WTC11 (cell line): Measurements from ENCODE around the gene ISG20. TPM values are rescaled to one million over a fixed set of nuclear protein-coding genes. Genes with fewer than 3 reads are reported as not detected.

ENCODE experiments used
- ATAC-seq: fragments of 200-7000 bp; cut with Tn5 transposase; 2 replicates; pipeline ENCODE4 v1.10.0; 2021; ENCODE audit warnings: mild to moderate bottlenecking, moderate library complexity
- CTCF ChIA-PET: fragments of 300-600 bp; sonication (Branson Sonifier 250); formaldehyde crosslinking; loops from one replicate; lab custom pipeline; 2021; ENCODE audit warnings: antibody characterized with exemption; lab: Charles Lee
- POLR2A ChIA-PET: fragments of 350-600 bp; sonication (Branson Sonifier 250); formaldehyde crosslinking; loops from one replicate; lab custom pipeline; 2021; ENCODE audit warnings: antibody characterized with exemption; lab: Charles Lee
- DNase-seq: peaks from one replicate; pipeline ENCODE4 v3.0.0; 2021; ENCODE audit warnings: low spot score
- H3K27ac Mint-ChIP-seq: 2 replicates; pipeline ENCODE4 v1.8.0; 2021; ENCODE audit warnings: mixed read lengths
- H3K27me3 Mint-ChIP-seq: 2 replicates; pipeline ENCODE4 v1.8.0; 2021; ENCODE audit warnings: low read depth, mild to moderate bottlenecking, moderate library complexity, mixed read lengths
- H3K36me3 Mint-ChIP-seq: 2 replicates; pipeline ENCODE4 v1.8.0; 2021; ENCODE audit warnings: mixed read lengths
- H3K4me1 Mint-ChIP-seq: 2 replicates; pipeline ENCODE4 v1.8.0; 2022; ENCODE audit warnings: mixed read lengths
- H3K4me3 Mint-ChIP-seq: 2 replicates; pipeline ENCODE4 v1.8.0; 2021; ENCODE audit warnings: mild to moderate bottlenecking, moderate library complexity, mixed read lengths
- H3K9me3 Mint-ChIP-seq: 2 replicates; pipeline ENCODE4 v1.8.0; 2021; ENCODE audit warnings: mixed read lengths
- CREB1 ChIP-seq: sonication (generic); formaldehyde crosslinking; IDR thresholded peaks from 2 replicates; pipeline ENCODE4 v1.8.0; 2023; ENCODE audit warnings: mild to moderate bottlenecking, missing genetic modification reagents
- ETV6 ChIP-seq: sonication (generic); formaldehyde crosslinking; IDR thresholded peaks from 2 replicates; pipeline ENCODE4 v1.8.1; 2022; ENCODE audit warnings: mild to moderate bottlenecking, missing genetic modification reagents
- FOXK1 ChIP-seq: sonication (generic); formaldehyde crosslinking; IDR thresholded peaks from 2 replicates; pipeline ENCODE4 v1.8.0; 2022; ENCODE audit warnings: mild to moderate bottlenecking, moderate library complexity, missing genetic modification reagents
- FOXP1 ChIP-seq: sonication (generic); formaldehyde crosslinking; IDR thresholded peaks from 2 replicates; pipeline ENCODE4 v1.8.0; 2022; ENCODE audit warnings: missing genetic modification reagents, mild to moderate bottlenecking, moderate library complexity, borderline replicate concordance
- HMGA2 ChIP-seq: fragments of 250-450 bp; sonication (Bioruptor Pico); IDR thresholded peaks from 2 replicates; pipeline ENCODE4 v1.4.0; 2021; ENCODE audit warnings: mild to moderate bottlenecking, moderate library complexity
- JUN ChIP-seq: sonication (generic); formaldehyde crosslinking; IDR thresholded peaks from 2 replicates; pipeline ENCODE4 v1.8.0; 2023; ENCODE audit warnings: mild to moderate bottlenecking, missing genetic modification reagents
- KAT7 ChIP-seq: sonication (generic); formaldehyde crosslinking; IDR thresholded peaks from 2 replicates; pipeline ENCODE4 v1.8.1; 2023; ENCODE audit warnings: missing genetic modification reagents, mild to moderate bottlenecking, borderline replicate concordance
- ZNF232 ChIP-seq: sonication (generic); formaldehyde crosslinking; IDR thresholded peaks from 2 replicates; pipeline ENCODE4 v1.8.0; 2022; ENCODE audit warnings: mild to moderate bottlenecking, missing genetic modification reagents
- ZNF317 ChIP-seq: sonication (generic); formaldehyde crosslinking; IDR thresholded peaks from 2 replicates; pipeline ENCODE4 v1.8.1; 2023; ENCODE audit warnings: low read depth, mild to moderate bottlenecking, moderate library complexity, missing genetic modification reagents, borderline replicate concordance
- total RNA-seq: library from RNA; stranded (reverse); gene quantifications from 3 replicates; pipeline ENCODE4 v1.2.3, GENCODE V29; 2021
- TF ChIP-seq, protein P1 (sequence below): sonication (generic); formaldehyde crosslinking; IDR thresholded peaks from 2 replicates; pipeline ENCODE4 v1.8.0; 2022; ENCODE audit warnings: mild to moderate bottlenecking, missing genetic modification reagents
- TF ChIP-seq, protein P2 (sequence below): fragments of 250-450 bp; sonication (Bioruptor Pico); IDR thresholded peaks from 2 replicates; pipeline ENCODE4 v1.8.0; 2021; ENCODE audit warnings: mild to moderate bottlenecking
- TF ChIP-seq, protein P3 (sequence below): sonication (generic); formaldehyde crosslinking; IDR thresholded peaks from 2 replicates; pipeline ENCODE4 v1.8.1; 2023; ENCODE audit warnings: mild to moderate bottlenecking, missing genetic modification reagents
- TF ChIP-seq, protein P4 (sequence below): sonication (generic); formaldehyde crosslinking; IDR thresholded peaks from 2 replicates; pipeline ENCODE4 v1.8.0; 2022; ENCODE audit warnings: missing genetic modification reagents
- TF ChIP-seq, protein P5 (sequence below): sonication (generic); formaldehyde crosslinking; IDR thresholded peaks from 2 replicates; pipeline ENCODE4 v1.8.1; 2023; ENCODE audit warnings: mild to moderate bottlenecking, missing genetic modification reagents, moderate library complexity
- TF ChIP-seq, protein P6 (sequence below): sonication (generic); formaldehyde crosslinking; IDR thresholded peaks from 2 replicates; pipeline ENCODE4 v1.8.0; 2023; ENCODE audit warnings: missing genetic modification reagents
- TF ChIP-seq, protein P7 (sequence below): fragments of 250-450 bp; sonication (Bioruptor Pico); conservative IDR thresholded peaks from 2 replicates; pipeline ENCODE4 v1.9.0; 2021; ENCODE audit warnings: mild to moderate bottlenecking
- TF ChIP-seq, protein P8 (sequence below): sonication (generic); formaldehyde crosslinking; conservative IDR thresholded peaks from 2 replicates; pipeline ENCODE4 v1.8.1; 2023; ENCODE audit warnings: mild to moderate bottlenecking, low read depth, missing genetic modification reagents, moderate library complexity

The ISG20 gene
- total RNA-seq, 1 experiment from 2014 or later, result 5.6 TPM

DNA sequence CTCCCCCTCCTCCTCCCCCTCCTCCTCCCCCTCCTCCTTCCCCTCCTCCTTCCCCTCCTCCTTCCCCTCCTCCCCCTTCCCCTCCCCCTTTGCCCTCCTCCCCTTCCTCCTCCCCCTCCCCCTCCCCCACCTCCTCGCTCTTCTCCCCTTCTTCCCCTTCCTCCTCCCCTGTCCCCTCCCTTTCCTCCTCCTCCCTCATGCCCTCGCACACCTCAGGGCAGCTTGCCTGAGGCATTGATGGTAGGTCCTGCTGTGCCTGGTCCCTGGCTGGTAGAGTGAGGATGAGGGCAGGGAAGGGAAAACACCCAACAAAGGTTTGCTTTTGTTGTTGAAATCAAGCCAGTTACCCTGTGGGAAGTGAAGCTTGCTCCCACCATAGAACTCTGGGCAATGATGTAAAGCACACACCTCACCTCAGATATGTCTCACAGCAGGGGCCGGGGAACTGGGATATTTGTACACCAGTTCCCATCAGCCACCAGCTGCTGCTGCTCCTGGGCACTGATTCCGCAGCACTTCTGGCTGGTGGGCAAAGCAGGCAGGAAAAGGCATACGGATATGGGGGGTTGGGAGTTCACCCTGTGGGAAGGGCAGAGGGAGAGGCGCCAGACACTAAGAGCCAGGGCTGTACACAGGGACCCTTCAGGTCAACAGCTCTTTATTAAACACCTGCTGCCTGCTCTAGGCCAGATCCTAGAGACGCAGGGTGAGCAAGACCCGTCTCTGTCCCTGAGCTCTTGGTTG, 13.8 kb downstream of the ISG20 start (continued):
- TF ChIP-seq, protein P1, sequence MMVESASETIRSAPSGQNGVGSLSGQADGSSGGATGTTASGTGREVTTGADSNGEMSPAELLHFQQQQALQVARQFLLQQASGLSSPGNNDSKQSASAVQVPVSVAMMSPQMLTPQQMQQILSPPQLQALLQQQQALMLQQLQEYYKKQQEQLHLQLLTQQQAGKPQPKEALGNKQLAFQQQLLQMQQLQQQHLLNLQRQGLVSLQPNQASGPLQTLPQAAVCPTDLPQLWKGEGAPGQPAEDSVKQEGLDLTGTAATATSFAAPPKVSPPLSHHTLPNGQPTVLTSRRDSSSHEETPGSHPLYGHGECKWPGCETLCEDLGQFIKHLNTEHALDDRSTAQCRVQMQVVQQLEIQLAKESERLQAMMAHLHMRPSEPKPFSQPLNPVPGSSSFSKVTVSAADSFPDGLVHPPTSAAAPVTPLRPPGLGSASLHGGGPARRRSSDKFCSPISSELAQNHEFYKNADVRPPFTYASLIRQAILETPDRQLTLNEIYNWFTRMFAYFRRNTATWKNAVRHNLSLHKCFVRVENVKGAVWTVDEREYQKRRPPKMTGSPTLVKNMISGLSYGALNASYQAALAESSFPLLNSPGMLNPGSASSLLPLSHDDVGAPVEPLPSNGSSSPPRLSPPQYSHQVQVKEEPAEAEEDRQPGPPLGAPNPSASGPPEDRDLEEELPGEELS (CRISPR knock-in tag), result no peak
- TF ChIP-seq KAT7, result no peak
- TF ChIP-seq, protein P2, sequence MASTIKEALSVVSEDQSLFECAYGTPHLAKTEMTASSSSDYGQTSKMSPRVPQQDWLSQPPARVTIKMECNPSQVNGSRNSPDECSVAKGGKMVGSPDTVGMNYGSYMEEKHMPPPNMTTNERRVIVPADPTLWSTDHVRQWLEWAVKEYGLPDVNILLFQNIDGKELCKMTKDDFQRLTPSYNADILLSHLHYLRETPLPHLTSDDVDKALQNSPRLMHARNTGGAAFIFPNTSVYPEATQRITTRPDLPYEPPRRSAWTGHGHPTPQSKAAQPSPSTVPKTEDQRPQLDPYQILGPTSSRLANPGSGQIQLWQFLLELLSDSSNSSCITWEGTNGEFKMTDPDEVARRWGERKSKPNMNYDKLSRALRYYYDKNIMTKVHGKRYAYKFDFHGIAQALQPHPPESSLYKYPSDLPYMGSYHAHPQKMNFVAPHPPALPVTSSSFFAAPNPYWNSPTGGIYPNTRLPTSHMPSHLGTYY (CRISPR knock-in tag), result no peak
- TF ChIP-seq, protein P3, sequence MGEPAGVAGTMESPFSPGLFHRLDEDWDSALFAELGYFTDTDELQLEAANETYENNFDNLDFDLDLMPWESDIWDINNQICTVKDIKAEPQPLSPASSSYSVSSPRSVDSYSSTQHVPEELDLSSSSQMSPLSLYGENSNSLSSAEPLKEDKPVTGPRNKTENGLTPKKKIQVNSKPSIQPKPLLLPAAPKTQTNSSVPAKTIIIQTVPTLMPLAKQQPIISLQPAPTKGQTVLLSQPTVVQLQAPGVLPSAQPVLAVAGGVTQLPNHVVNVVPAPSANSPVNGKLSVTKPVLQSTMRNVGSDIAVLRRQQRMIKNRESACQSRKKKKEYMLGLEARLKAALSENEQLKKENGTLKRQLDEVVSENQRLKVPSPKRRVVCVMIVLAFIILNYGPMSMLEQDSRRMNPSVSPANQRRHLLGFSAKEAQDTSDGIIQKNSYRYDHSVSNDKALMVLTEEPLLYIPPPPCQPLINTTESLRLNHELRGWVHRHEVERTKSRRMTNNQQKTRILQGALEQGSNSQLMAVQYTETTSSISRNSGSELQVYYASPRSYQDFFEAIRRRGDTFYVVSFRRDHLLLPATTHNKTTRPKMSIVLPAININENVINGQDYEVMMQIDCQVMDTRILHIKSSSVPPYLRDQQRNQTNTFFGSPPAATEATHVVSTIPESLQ (CRISPR knock-in tag), result no peak
- TF ChIP-seq ZNF317, result no peak
- no peak for TF ChIP-seq CREB1 (CRISPR knock-in tag)
- TF ChIP-seq ETV6 (CRISPR knock-in tag), result no peak

DNA sequence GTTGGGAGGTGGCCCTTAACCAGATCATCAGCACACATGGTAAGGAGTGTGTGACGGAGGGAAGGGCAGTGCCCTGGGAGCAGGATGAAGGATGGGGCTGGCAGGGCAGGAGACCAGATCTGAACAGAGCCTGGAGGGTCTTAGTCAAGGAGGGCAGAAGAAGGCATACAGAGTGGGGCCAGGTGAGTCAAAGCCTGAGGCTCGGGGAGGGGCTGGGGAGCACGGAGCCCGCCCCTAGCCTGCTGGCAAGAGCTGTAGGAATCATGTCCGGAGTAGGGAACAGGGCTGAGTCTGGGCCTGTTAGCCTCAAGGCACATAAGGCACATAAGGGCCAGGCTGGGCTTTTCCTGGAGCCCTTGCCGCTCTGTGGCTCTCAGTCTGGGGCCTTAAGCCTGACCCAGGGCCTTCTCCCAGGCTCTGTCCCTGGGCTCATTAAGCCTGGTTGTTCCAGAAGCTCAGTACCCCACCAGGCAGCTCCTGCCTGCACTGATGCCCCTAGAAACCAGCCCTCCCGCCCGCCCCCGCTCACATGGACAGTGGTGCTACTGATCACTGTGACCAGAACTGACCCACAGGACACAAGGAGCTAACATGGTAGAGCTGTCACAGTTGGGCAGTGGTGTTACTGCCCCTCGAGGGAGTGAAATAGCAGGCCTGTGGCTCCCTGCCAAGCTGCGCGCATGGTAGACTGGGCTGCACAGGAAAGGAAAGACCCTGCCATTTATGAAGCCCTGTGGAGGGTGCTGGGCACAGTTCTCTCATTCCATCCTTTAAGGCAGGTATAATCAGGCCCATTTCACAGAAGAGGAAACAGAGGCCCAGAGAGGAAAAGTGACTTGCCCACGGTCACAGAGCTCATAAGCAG, 14.6 kb downstream of the ISG20 start:
- CTCF ChIA-PET, result interaction anchor here (0.7 to 2.0 kb wide), 5 partner anchors 11 to 518 kb away, joined by 3 to 6 read pairs (median 3); no protein-coding TSS in a partner anchor
- ATAC-seq, result no peak
- H3K9me3 Mint-ChIP-seq, result no peaks in the 10 kb centered on the region
- no peak for DNase-seq
- peaks cover 20% of the 10 kb centered on the region for H3K4me1 Mint-ChIP-seq
- H3K4me3 Mint-ChIP-seq, result no peak overlapping the region
- no peaks in the 10 kb centered on the region for H3K36me3 Mint-ChIP-seq
- POLR2A ChIA-PET, result no interaction called here
- no peaks in the 10 kb centered on the region for H3K27me3 Mint-ChIP-seq
- peak overlapping the region; percentile 73 for H3K27ac Mint-ChIP-seq
- TF ChIP-seq JUN (CRISPR knock-in tag) (no peak), ZNF232 (CRISPR knock-in tag) (no peak), FOXK1 (CRISPR knock-in tag) (no peak), ZNF317 (no peak), HMGA2 (CRISPR knock-in tag) (no peak), FOXP1 (CRISPR knock-in tag) (no peak)
- TF ChIP-seq, protein P4, sequence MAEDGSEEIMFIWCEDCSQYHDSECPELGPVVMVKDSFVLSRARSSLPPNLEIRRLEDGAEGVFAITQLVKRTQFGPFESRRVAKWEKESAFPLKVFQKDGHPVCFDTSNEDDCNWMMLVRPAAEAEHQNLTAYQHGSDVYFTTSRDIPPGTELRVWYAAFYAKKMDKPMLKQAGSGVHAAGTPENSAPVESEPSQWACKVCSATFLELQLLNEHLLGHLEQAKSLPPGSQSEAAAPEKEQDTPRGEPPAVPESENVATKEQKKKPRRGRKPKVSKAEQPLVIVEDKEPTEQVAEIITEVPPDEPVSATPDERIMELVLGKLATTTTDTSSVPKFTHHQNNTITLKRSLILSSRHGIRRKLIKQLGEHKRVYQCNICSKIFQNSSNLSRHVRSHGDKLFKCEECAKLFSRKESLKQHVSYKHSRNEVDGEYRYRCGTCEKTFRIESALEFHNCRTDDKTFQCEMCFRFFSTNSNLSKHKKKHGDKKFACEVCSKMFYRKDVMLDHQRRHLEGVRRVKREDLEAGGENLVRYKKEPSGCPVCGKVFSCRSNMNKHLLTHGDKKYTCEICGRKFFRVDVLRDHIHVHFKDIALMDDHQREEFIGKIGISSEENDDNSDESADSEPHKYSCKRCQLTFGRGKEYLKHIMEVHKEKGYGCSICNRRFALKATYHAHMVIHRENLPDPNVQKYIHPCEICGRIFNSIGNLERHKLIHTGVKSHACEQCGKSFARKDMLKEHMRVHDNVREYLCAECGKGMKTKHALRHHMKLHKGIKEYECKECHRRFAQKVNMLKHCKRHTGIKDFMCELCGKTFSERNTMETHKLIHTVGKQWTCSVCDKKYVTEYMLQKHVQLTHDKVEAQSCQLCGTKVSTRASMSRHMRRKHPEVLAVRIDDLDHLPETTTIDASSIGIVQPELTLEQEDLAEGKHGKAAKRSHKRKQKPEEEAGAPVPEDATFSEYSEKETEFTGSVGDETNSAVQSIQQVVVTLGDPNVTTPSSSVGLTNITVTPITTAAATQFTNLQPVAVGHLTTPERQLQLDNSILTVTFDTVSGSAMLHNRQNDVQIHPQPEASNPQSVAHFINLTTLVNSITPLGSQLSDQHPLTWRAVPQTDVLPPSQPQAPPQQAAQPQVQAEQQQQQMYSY (CRISPR knock-in tag), result no peak
- TF ChIP-seq, protein P5, sequence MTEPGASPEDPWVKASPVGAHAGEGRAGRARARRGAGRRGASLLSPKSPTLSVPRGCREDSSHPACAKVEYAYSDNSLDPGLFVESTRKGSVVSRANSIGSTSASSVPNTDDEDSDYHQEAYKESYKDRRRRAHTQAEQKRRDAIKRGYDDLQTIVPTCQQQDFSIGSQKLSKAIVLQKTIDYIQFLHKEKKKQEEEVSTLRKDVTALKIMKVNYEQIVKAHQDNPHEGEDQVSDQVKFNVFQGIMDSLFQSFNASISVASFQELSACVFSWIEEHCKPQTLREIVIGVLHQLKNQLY (CRISPR knock-in tag), result no peak
- TF ChIP-seq, protein P6, sequence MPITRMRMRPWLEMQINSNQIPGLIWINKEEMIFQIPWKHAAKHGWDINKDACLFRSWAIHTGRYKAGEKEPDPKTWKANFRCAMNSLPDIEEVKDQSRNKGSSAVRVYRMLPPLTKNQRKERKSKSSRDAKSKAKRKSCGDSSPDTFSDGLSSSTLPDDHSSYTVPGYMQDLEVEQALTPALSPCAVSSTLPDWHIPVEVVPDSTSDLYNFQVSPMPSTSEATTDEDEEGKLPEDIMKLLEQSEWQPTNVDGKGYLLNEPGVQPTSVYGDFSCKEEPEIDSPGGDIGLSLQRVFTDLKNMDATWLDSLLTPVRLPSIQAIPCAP (CRISPR knock-in tag), result no peak
- TF ChIP-seq, protein P7, sequence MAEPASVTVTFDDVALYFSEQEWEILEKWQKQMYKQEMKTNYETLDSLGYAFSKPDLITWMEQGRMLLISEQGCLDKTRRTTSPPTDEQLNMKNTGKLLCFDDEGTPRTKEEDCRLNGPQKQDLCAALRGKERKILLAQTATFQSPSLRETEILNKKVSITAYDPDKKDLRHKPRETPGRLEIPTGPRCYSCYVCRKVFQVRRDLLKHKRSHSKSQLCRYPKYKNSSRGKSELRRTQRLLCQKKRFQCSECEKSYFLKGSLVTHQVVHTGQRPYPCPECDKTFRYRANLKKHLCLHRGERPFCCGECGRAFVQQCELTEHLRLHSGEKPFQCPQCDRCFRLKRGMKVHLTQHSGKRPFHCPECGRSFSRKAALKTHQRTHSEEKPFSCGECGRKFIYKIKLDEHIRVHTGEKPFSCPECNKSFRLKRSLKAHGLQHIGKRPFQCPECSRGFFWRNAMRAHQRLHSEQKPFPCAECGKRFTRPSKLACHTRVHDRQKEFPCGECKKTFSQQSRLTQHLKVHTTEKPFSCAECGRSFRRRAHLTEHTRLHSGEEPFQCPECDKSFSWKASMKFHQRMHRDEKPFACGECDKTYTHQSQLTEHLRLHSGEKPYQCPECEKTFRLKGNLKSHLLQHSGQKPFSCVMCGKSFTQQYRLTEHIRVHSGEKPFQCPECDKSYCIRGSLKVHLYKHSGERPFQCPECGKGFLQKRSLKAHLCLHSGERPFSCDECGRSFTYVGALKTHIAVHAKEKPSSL (CRISPR knock-in tag), result no peak
- TF ChIP-seq, protein P8, sequence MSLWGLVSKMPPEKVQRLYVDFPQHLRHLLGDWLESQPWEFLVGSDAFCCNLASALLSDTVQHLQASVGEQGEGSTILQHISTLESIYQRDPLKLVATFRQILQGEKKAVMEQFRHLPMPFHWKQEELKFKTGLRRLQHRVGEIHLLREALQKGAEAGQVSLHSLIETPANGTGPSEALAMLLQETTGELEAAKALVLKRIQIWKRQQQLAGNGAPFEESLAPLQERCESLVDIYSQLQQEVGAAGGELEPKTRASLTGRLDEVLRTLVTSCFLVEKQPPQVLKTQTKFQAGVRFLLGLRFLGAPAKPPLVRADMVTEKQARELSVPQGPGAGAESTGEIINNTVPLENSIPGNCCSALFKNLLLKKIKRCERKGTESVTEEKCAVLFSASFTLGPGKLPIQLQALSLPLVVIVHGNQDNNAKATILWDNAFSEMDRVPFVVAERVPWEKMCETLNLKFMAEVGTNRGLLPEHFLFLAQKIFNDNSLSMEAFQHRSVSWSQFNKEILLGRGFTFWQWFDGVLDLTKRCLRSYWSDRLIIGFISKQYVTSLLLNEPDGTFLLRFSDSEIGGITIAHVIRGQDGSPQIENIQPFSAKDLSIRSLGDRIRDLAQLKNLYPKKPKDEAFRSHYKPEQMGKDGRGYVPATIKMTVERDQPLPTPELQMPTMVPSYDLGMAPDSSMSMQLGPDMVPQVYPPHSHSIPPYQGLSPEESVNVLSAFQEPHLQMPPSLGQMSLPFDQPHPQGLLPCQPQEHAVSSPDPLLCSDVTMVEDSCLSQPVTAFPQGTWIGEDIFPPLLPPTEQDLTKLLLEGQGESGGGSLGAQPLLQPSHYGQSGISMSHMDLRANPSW (CRISPR knock-in tag), result no peak
